GM18873 (cell line): ENCODE results near the gene SESN3.
"Not testable (repeated sequence)": the region's sequence is repeated elsewhere in the genome, so short reads cannot be mapped to it uniquely, and the experiment has no call there.

Experiments
- ATAC-seq: cut with Tn5 transposase; IDR thresholded peaks from one replicate; pipeline ENCODE4 v1.9.1; 2021; ENCODE audit warnings: mild to moderate bottlenecking, moderate library complexity, moderate number of reproducible peaks; ENCODE audit not compliant: unreplicated experiment, low FRiP score

Gene SESN3

GRCh38 chr11:95227060-95227459 is 3.9 kb downstream of the SESN3 start:
- not testable (repeated sequence) for ATAC-seq

DNA sequence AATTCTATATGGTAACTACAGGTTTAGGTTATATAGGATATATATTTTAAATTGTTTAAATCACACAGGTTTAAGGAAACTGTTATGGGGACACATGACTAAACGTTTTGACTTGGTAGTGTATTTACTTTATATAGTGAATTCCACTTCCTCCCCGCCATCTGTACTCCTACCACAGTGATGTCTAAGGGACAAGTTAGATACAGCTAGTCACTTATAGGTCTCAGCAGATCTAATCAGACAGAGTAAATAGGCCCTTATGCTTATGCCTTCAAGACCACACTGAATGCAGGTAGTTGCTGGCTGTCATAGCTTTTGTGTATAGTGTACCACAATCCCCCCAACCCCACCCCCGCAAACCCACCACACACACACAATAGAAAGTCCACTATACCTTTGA is 8.2 kb downstream of the SESN3 start:
- no peak for ATAC-seq

GRCh38 chr11:95219599-95219998 is 11.4 kb downstream of the SESN3 start:
- ATAC-seq = no peak

DNA sequence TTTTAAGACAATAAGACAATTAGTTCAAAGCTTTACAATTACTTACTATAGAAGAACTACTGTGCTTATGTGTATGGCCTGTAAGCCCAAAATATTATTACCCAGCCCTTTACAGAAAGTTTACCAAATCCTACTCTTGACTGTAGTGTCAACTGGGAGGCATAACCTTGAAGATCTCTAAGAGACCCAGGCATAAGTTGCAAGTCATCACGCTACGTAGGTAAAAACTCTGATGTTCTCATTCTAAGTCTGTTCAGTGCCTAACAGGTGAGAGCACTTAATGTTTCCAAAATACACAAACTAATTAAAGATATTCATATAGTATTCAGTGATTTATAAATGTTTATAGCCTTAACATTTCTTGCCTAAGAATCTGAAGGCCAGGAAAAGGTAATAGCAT is 12.9 kb downstream of the SESN3 start:
- no peak for ATAC-seq

GRCh38 chr11:95212609-95213008 is 18.4 kb downstream of the SESN3 start:
- no peak for ATAC-seq

DNA sequence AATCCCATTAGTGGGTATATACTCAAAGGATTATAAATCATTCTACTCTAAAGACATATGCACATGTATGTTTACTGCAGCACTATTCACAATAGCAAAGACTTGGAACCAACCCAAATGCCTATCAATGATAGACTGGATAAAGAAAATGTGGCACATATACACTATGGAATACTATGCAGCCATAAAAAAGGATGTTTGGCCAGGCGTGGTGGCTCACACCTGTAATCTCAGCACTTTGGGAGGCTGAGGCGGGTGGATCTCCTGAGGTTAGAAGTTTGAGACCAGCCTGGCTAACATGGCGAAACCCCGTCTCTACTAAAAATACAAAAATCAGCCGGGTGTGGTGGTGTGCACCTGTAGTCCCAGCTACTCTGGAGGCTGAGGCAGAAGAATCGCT is 21.5 kb downstream of the SESN3 start:
- not testable (repeated sequence) for ATAC-seq

GRCh38 chr11:95200781-95201457 is 30.1 kb downstream of the SESN3 start:
- ATAC-seq = no peak

GRCh38 chr11:95195831-95196230 is 35.2 kb downstream of the SESN3 start:
- no peak for ATAC-seq

DNA sequence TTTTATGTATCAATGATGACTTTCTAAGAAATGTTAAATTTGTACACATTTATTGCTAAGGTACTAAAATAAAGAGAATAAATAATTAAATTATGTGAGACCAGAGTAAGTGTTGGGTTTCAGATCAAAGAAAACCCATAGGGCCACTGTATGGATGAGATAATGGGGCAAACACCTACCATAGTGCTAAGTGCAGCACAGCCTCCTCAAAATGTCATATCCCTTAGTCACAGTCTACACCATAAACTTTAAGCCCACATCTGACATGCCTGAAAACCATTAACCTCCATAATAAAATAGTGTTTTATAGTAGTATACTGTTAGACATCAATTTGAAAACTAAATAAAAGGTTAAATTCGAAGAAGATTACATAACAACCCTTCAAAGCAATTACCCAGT is 37.5 kb downstream of the SESN3 start:
- no peak for ATAC-seq

- ATAC-seq = no peak
These were observed 38.3 kb downstream of the SESN3 start for GRCh38 chr11:95192717-95193116.

- ATAC-seq = no peak
These were observed 43.3 kb downstream of the SESN3 start for GRCh38 chr11:95187723-95188122.

GRCh38 chr11:95182397-95182796 is 48.6 kb downstream of the SESN3 start:
- no peak for ATAC-seq

GRCh38 chr11:95175818-95176380 is 55.1 kb downstream of the SESN3 start:
- ATAC-seq = no peak

GRCh38 chr11:95170294-95170693 is 60.7 kb downstream of the SESN3 start:
- ATAC-seq = no peak

GRCh38 chr11:95166781-95167180 is 64.2 kb downstream of the SESN3 start:
- no peak for ATAC-seq

GRCh38 chr11:95165638-95166037 is 65.4 kb downstream of the SESN3 start:
- no peak for ATAC-seq

DNA sequence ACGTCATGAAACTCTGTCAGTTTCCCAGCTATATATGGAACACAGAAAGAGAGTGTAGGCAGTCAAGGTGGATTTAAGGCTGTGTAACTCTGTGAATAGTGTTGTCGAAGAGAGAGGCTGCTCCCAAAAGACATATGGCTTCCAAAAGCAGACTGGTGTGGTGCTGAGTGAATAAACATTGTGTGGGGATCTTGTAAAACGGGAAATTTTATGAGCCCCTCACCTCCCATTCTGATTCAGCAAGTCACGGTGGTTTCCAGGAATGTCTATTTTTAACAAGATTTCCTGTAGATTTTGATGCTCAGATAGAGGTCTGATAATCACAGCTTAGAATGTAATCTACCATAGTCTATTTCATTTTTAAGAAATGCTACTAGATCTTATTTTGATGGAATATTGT is 67.9 kb downstream of the SESN3 start:
- no peak for ATAC-seq

DNA sequence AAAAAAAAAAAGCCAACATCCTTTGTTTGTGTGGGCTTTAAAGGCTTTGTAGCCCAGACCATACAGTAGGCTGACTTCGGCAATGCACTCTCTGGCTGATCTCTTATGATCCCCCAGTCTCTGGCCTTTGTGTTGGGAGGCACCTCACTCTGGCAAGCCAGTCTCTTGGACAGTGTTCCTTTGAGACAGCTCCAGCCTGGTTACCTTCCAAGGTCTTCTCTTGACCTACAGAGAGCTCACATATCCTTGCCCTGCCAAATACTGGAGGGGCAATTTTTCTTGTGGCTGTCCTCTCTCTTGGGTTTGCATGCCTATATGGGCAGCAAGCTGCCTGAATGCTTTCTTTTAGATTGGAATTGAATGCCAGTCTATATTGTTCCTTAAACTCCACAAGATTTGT is 69.8 kb downstream of the SESN3 start:
- no peak for ATAC-seq

DNA sequence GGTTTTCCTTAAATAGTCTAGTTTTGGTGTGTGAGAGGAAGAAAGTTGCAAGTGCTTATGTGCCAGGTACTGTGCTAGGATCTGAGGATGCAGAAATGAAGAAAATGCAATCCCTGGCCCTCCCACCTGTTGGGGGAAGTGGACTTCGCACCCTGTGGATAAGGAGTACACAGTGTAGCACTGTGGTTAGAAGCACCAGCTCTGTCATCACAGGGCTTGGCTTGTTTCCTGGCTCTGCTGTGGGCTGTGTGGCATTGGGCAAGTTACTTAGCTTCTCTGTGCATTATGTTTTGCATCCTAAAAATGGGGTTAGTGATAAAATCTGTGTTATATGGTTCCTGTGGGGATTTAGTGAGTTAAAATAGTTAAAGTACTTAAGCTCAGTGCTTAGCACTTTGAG is 73.2 kb downstream of the SESN3 start:
- ATAC-seq = no peak

DNA sequence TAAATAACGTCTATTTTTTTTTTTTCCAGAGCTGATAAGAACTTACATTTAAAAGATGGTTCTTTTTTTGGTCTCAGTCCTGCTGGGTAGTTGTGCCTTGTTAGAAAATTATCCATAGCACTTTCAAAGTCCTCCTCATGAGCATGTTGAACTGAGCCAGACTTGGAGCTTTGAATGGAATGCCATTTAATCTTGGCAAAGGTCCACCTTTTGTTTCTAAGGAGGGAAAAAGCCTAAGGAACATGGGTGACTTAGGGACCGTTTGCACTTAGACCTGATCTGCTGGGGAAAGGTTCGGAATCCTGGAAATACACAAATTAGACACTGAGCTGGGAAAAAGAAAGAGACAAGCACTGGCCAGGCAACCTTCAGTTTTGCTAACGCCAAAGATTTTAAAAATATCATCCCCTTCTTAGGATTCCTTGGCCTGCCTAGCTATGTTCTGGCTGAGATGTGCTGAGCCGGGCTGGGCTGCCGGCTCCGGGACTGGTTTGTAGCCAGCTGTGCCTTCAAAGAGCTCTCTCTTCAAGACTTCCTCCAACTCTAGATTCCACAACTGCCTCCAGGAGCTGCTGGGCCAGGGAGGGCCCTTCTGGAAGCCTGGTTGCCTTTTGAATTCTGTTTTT is 74.0 kb downstream of the SESN3 start:
- no peak for ATAC-seq

DNA sequence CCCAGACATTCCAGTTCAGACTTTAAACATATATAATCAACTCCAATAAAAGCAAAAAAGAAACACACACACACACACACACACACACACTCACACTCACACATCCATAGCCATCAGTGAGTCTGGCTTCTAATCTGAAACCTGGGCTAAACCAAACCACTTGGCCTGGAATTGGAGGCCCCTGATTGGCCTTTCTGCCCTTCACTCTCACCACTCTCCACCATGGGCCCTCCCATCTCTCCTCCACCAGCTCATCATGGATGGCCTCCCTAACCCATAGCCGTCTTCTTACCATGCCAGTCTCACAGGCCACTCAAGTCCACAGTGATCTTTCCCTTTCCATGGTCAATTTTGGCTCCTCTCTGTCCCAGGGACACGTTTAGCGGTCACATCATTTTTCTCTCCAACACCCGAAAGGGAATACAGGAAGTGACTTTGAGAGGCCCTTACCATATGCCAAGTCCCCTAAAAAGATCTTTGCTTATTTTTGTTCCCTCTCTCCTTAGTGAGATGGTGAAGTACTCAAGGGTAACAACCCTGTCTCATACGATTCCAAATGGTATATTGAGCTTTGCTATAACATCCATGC is 74.8 kb downstream of the SESN3 start:
- ATAC-seq = no peak

GRCh38 chr11:95155385-95155784 is 75.6 kb downstream of the SESN3 start:
- no peak for ATAC-seq
